NT2/D1 (cell line): ENCODE results near the gene LAMA5.

Experiments
- SUZ12 ChIP-seq: IDR thresholded peaks from 2 replicates; pipeline ENCODE4 v1.6.1; 2011; ENCODE audit not compliant: insufficient read length, insufficient read depth; ENCODE audit errors: extremely low read depth
- YY1 ChIP-seq: IDR thresholded peaks from 2 replicates; pipeline ENCODE4 v1.6.1; 2011; ENCODE audit not compliant: insufficient read length, insufficient read depth
- ZNF274 ChIP-seq: IDR thresholded peaks from 2 replicates; pipeline ENCODE4 v1.6.1; 2011; ENCODE audit warnings: mild to moderate bottlenecking, low read depth, low read length

GRCh38 chr20:62349556-62350097 lies 17.5 kb downstream of the LAMA5 start:
- no peak for TF ChIP-seq SUZ12
- TF ChIP-seq YY1: no peak
- no peak for TF ChIP-seq ZNF274
